Activated naive CD4-positive, alpha-beta T cell treated with anti-CD3 and anti-CD28 coated beads, Interleukin-2, amount 50 U/mL, for 24 hours (primary cell): ENCODE data around the gene EPN1.
A peak's percentile ranks its signal among the peaks of the same experiment; 100 is the strongest.

Source experiments
- H3K27ac Mint-ChIP-seq: one replicate; pipeline ENCODE4 v1.8.0; 2021; ENCODE audit warnings: mild to moderate bottlenecking, mixed read lengths
- H3K27me3 Mint-ChIP-seq: one replicate; pipeline ENCODE4 v1.8.0; 2021; ENCODE audit warnings: mixed read lengths
- H3K36me3 Mint-ChIP-seq: one replicate; pipeline ENCODE4 v1.8.0; 2021; ENCODE audit warnings: mixed read lengths
- H3K4me1 Mint-ChIP-seq: one replicate; pipeline ENCODE4 v1.8.0; 2021; ENCODE audit warnings: mixed read lengths
- H3K4me3 Mint-ChIP-seq: one replicate; pipeline ENCODE4 v1.8.0; 2021; ENCODE audit warnings: mild to moderate bottlenecking, mixed read lengths
- H3K9me3 Mint-ChIP-seq: one replicate; pipeline ENCODE4 v1.8.0; 2021; ENCODE audit warnings: mixed read lengths

Gene EPN1

GRCh38 chr19:55674841-55675660, at the start of gene EPN1:
TSS of gene EPN1 (plus strand) at chr19:55675226. CDS start at chr19:55678628, 3,402 bp downstream.
- Mint-ChIP-seq H3K27me3 (no peaks in the 10 kb centered on the region), H3K36me3 (peaks cover 12% of the 10 kb centered on the region), H3K9me3 (no peaks in the 10 kb centered on the region), H3K27ac (peak within 1 kb of the TSS; percentile 98), H3K4me3 (peak within 1 kb of the TSS; percentile 100), H3K4me1 (peaks cover 74% of the 10 kb centered on the region)

GRCh38 chr19:55626350-55626749, 48.7 kb upstream of the EPN1 start:
- peak overlapping the region; percentile 51 for H3K27ac Mint-ChIP-seq
- H3K4me1 Mint-ChIP-seq: peaks cover 33% of the 10 kb centered on the region
- no peaks in the 10 kb centered on the region for H3K27me3 Mint-ChIP-seq
- H3K36me3 Mint-ChIP-seq: peaks cover 2% of the 10 kb centered on the region
- H3K4me3 Mint-ChIP-seq: peak overlapping the region; percentile 74
- H3K9me3 Mint-ChIP-seq: no peaks in the 10 kb centered on the region

GRCh38 chr19:55632463-55632834, 42.6 kb upstream of the EPN1 start:
- peak overlapping the region; percentile 76 for H3K27ac Mint-ChIP-seq
- no peaks in the 10 kb centered on the region for H3K9me3 Mint-ChIP-seq
- H3K36me3 Mint-ChIP-seq: peaks cover 7% of the 10 kb centered on the region
- peaks cover 44% of the 10 kb centered on the region for H3K4me1 Mint-ChIP-seq
- no peaks in the 10 kb centered on the region for H3K27me3 Mint-ChIP-seq
- peak overlapping the region; percentile 12 for H3K4me3 Mint-ChIP-seq

- Mint-ChIP-seq H3K36me3 (peaks cover 12% of the 10 kb centered on the region), H3K4me1 (peaks cover 51% of the 10 kb centered on the region), H3K27me3 (no peaks in the 10 kb centered on the region), H3K4me3 (no peak overlapping the region), H3K27ac (no peak overlapping the region), H3K9me3 (no peaks in the 10 kb centered on the region)
Observed at GRCh38 chr19:55633861-55634260, 41.2 kb upstream of the EPN1 start.

- peak overlapping the region; percentile 96 for H3K4me3 Mint-ChIP-seq
- H3K36me3 Mint-ChIP-seq: peaks cover 15% of the 10 kb centered on the region
- no peaks in the 10 kb centered on the region for H3K9me3 Mint-ChIP-seq
- H3K27me3 Mint-ChIP-seq: no peaks in the 10 kb centered on the region
- peaks cover 58% of the 10 kb centered on the region for H3K4me1 Mint-ChIP-seq
- H3K27ac Mint-ChIP-seq: peak overlapping the region; percentile 100
Observed at GRCh38 chr19:55635334-55635717, 39.7 kb upstream of the EPN1 start.

GRCh38 chr19:55635856-55636440, 39.1 kb upstream of the EPN1 start:
- H3K27ac Mint-ChIP-seq: peak overlapping the region; percentile 100
- peak overlapping the region; percentile 96 for H3K4me3 Mint-ChIP-seq
- H3K36me3 Mint-ChIP-seq: peaks cover 15% of the 10 kb centered on the region
- no peaks in the 10 kb centered on the region for H3K27me3 Mint-ChIP-seq
- no peaks in the 10 kb centered on the region for H3K9me3 Mint-ChIP-seq
- H3K4me1 Mint-ChIP-seq: peaks cover 61% of the 10 kb centered on the region

- H3K4me1 Mint-ChIP-seq: peaks cover 61% of the 10 kb centered on the region
- peak overlapping the region; percentile 96 for H3K4me3 Mint-ChIP-seq
- H3K9me3 Mint-ChIP-seq: no peaks in the 10 kb centered on the region
- H3K27ac Mint-ChIP-seq: peak overlapping the region; percentile 100
- peaks cover 15% of the 10 kb centered on the region for H3K36me3 Mint-ChIP-seq
- H3K27me3 Mint-ChIP-seq: no peaks in the 10 kb centered on the region
Observed at GRCh38 chr19:55636723-55637122, 38.3 kb upstream of the EPN1 start.

- no peaks in the 10 kb centered on the region for H3K9me3 Mint-ChIP-seq
- peaks cover 15% of the 10 kb centered on the region for H3K36me3 Mint-ChIP-seq
- H3K27ac Mint-ChIP-seq: peak overlapping the region; percentile 73
- peak overlapping the region; percentile 60 for H3K4me3 Mint-ChIP-seq
- no peaks in the 10 kb centered on the region for H3K27me3 Mint-ChIP-seq
- H3K4me1 Mint-ChIP-seq: peaks cover 60% of the 10 kb centered on the region
Observed at GRCh38 chr19:55637534-55637933, 37.5 kb upstream of the EPN1 start.

- peaks cover 16% of the 10 kb centered on the region for H3K36me3 Mint-ChIP-seq
Observed at GRCh38 chr19:55638864-55639359, 36.1 kb upstream of the EPN1 start.

GRCh38 chr19:55640043-55640576, 34.9 kb upstream of the EPN1 start:
- peak overlapping the region; percentile 82 for H3K27ac Mint-ChIP-seq
- no peaks in the 10 kb centered on the region for H3K9me3 Mint-ChIP-seq
- peak overlapping the region; percentile 82 for H3K4me3 Mint-ChIP-seq
- H3K27me3 Mint-ChIP-seq: no peaks in the 10 kb centered on the region
- H3K36me3 Mint-ChIP-seq: peaks cover 12% of the 10 kb centered on the region
- peaks cover 66% of the 10 kb centered on the region for H3K4me1 Mint-ChIP-seq

More at GRCh38 chr19:55638864-55639359, 36.1 kb upstream of the EPN1 start:
- Mint-ChIP-seq H3K27me3 (no peaks in the 10 kb centered on the region), H3K4me1 (peaks cover 64% of the 10 kb centered on the region), H3K27ac (peak overlapping the region; percentile 19), H3K9me3 (no peaks in the 10 kb centered on the region), H3K4me3 (peak overlapping the region; percentile 59)

GRCh38 chr19:55640577-55641425, 34.2 kb upstream of the EPN1 start, which contains the start of gene ZNF580:
TSS of gene ZNF580 (plus strand) at chr19:55641002. CDS start at chr19:55642509, 1,507 bp downstream.
- peaks cover 67% of the 10 kb centered on the region for H3K4me1 Mint-ChIP-seq
- H3K27me3 Mint-ChIP-seq: no peaks in the 10 kb centered on the region
- H3K9me3 Mint-ChIP-seq: no peaks in the 10 kb centered on the region
- H3K4me3 Mint-ChIP-seq: peak within 1 kb of the TSS; percentile 89
- peaks cover 9% of the 10 kb centered on the region for H3K36me3 Mint-ChIP-seq
- H3K27ac Mint-ChIP-seq: peak within 1 kb of the TSS; percentile 89

- Mint-ChIP-seq H3K27me3 (no peaks in the 10 kb centered on the region), H3K4me1 (peaks cover 59% of the 10 kb centered on the region), H3K9me3 (no peaks in the 10 kb centered on the region), H3K36me3 (peaks cover 9% of the 10 kb centered on the region), H3K4me3 (peak overlapping the region; percentile 89), H3K27ac (peak overlapping the region; percentile 89)
Observed at GRCh38 chr19:55641426-55642152, 33.4 kb upstream of the EPN1 start.

- Mint-ChIP-seq H3K27me3 (no peaks in the 10 kb centered on the region), H3K9me3 (no peaks in the 10 kb centered on the region), H3K4me1 (peaks cover 57% of the 10 kb centered on the region), H3K27ac (peak overlapping the region; percentile 99), H3K36me3 (peaks cover 9% of the 10 kb centered on the region), H3K4me3 (peak overlapping the region; percentile 97)
Observed at GRCh38 chr19:55642153-55643002, 32.6 kb upstream of the EPN1 start.
